Spinal cord (tissue), 10 donors: ENCODE data around the gene CLPSL2. TPM values are rescaled to one million over a fixed set of nuclear protein-coding genes. Genes with fewer than 3 reads are reported as not detected.

Experiments
- DNase-seq, 6 donors: peaks; one replicate each; pipeline versions ENCODE4 v3.0.0 to v3.0.0-alpha.2; 2013 to 2015; ENCODE audit warnings: low spot score in 6 of 6, low read depth in 4 of 6
- H3K27ac ChIP-seq: one replicate; pipeline ENCODE4 v1.5.1; 2013; ENCODE audit warnings: low read depth, low read length, control low read depth
- H3K27me3 ChIP-seq: one replicate; pipeline ENCODE4 v1.6.1; 2013; ENCODE audit warnings: low read length; ENCODE audit not compliant: control insufficient read depth, insufficient read depth
- H3K36me3 ChIP-seq: one replicate; pipeline ENCODE4 v1.6.1; 2013; ENCODE audit warnings: low read length; ENCODE audit not compliant: control insufficient read depth, insufficient read depth
- H3K4me1 ChIP-seq: one replicate; pipeline ENCODE4 v1.6.1; 2013; ENCODE audit warnings: low read length; ENCODE audit not compliant: control insufficient read depth, insufficient read depth
- H3K4me3 ChIP-seq: one replicate; pipeline ENCODE4 v1.5.1; 2013; ENCODE audit warnings: low read depth, low read length, control low read depth
- H3K9me3 ChIP-seq: one replicate; pipeline ENCODE4 v1.6.1; 2013; ENCODE audit warnings: low read length; ENCODE audit not compliant: control insufficient read depth, insufficient read depth
- WGBS: methylation state at CpG from one replicate; pipeline ENCODE4 v1.1.5; 2013; ENCODE audit warnings: missing lambda C conversion rate; ENCODE audit not compliant: insufficient coverage; 5-methylcytosine and 5-hydroxymethylcytosine counted together
- polyA plus RNA-seq, 2 donors: library from polyadenylated mRNA; unstranded; fragments of 120-200 nt; gene quantifications; one replicate each; pipeline ENCODE4 v1.2.1, GENCODE V29; 2013; ENCODE audit not compliant: insufficient read length in 2 of 2
- total RNA-seq, 2 donors: library from RNA; depleted of rRNA in 1 of 2; stranded (reverse); fragments of 120-200 nt in 1 of 2; fragments of >200 nt in 1 of 2; gene quantifications; one replicate each; pipeline versions ENCODE4 v1.2.3 to v1.2.4, GENCODE V29; 2013 to 2014
- donor health status: healthy.

The CLPSL2 gene
- total and polyA plus RNA-seq, 4 donors = 0.56 TPM; not detected in 3

DNA sequence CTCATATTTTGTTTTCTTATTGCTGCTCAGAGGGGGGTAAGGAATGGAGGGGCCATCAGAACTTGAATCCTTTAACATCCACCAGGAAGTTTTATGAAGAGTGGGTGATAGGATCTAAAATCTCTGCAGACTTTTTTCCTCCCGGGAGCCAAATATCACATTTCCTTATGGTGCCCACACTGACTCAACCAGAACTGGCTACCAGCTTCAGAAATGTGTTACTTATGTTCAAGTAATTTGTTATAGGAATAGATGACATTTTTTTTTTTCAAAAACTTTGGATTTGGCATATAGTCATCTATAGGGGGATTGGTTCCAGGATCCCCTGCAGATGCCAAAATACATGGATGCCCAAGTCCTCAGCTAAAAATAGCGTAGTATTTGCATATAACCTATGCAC is 47.2 kb downstream of the CLPSL2 start:
- no peak overlapping the region for H3K27ac ChIP-seq
- whole genome bisulfite sequencing = no CpG with 5 or more reads among the region's 2 CpGs
- H3K4me3 ChIP-seq = no peak overlapping the region
- DNase-seq = peak in 1 of 6 donors; percentile 45
- no peaks in the 10 kb centered on the region for H3K9me3 ChIP-seq
- no peaks in the 10 kb centered on the region for H3K27me3 ChIP-seq
- H3K4me1 ChIP-seq = no peaks in the 10 kb centered on the region
- no peaks in the 10 kb centered on the region for H3K36me3 ChIP-seq

DNA sequence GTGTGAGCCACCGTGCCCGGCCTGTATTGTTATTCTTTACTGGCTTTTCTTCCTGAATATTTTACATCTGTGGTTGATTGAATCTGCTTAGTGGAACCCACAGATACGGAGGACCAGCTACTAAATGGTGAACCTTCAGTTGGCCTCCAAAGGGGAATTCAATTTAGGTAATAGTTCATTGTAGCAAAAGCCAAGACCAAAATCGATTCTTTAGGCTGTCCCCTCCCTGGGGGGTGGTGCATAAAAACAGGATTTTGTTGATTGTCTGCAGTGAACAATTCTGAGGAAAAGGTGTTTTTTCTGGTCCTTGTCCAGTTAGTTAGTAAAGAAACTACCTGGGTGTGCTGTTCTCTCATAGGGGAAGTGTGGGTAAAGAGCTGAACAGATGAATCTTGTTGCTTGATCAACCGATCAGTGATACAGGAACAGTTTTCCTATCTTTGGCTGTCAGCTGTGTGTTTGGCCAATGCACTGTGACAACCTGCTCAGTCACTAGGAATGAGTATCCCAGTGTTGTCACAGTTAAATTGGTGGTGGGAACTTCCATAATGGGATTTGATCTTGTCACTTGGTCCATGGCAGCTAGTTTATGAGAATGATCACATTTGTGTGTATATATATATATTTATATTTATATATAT is 48.3 kb downstream of the CLPSL2 start:
- no peaks in the 10 kb centered on the region for H3K36me3 ChIP-seq
- no peak for DNase-seq
- WGBS = 80% methylated on average over 5 of the region's 5 CpGs
- peaks cover 2% of the 10 kb centered on the region for H3K9me3 ChIP-seq
- H3K4me3 ChIP-seq = no peak overlapping the region
- H3K27ac ChIP-seq = no peak overlapping the region
- H3K27me3 ChIP-seq = no peaks in the 10 kb centered on the region
- no peaks in the 10 kb centered on the region for H3K4me1 ChIP-seq

Other genes with a start within 250 kb of the CLPSL2 start
- gene FKBP5, start 87.7 kb upstream of the CLPSL2 start, total RNA-seq = 10 to 100 TPM in 1 of 2 donors, 1 to 10 TPM in 1; 9.8 to 19.9 TPM
- 1 to 10 TPM; 6.9 to 9.3 TPM for gene FKBP5, start 87.7 kb upstream of the CLPSL2 start, polyA plus RNA-seq
- gene ARMC12, start 39.6 kb upstream of the CLPSL2 start, total RNA-seq = under 1 TPM; 0.40 to 0.99 TPM
- gene ARMC12, start 39.6 kb upstream of the CLPSL2 start, polyA plus RNA-seq = 1 to 10 TPM; 1.4 to 3.7 TPM
- not detected for gene CLPSL1, start 4.4 kb downstream of the CLPSL2 start, total RNA-seq
- gene CLPSL1, start 4.4 kb downstream of the CLPSL2 start, polyA plus RNA-seq = not detected
- not detected for gene CLPS, start 20.7 kb downstream of the CLPSL2 start, total RNA-seq
- not detected for gene CLPS, start 20.7 kb downstream of the CLPSL2 start, polyA plus RNA-seq
- gene LHFPL5, start 28.8 kb downstream of the CLPSL2 start, total RNA-seq = under 1 TPM; 0.44 to 0.79 TPM
- 1 to 10 TPM; 1.5 to 2.0 TPM for gene LHFPL5, start 28.8 kb downstream of the CLPSL2 start, polyA plus RNA-seq
- 10 to 100 TPM; 33.1 to 55.5 TPM for gene SRPK1, start 144.5 kb downstream of the CLPSL2 start, total RNA-seq
- gene SRPK1, start 144.5 kb downstream of the CLPSL2 start, polyA plus RNA-seq = 10 to 100 TPM; 41.1 to 43.5 TPM
- gene SLC26A8, start 248.0 kb downstream of the CLPSL2 start, total RNA-seq = 1 to 10 TPM in 1 of 2 donors, under 1 TPM in 1; 0.77 to 4.4 TPM
- gene SLC26A8, start 248.0 kb downstream of the CLPSL2 start, polyA plus RNA-seq = 1 to 10 TPM; 5.5 to 5.7 TPM